Measurements from ENCODE around the gene GPR157.

The GPR157 gene

GRCh38 chr1:9059891-9060744 lies 68.8 kb downstream of the GPR157 start:
- no peak for DNase-seq

DNA sequence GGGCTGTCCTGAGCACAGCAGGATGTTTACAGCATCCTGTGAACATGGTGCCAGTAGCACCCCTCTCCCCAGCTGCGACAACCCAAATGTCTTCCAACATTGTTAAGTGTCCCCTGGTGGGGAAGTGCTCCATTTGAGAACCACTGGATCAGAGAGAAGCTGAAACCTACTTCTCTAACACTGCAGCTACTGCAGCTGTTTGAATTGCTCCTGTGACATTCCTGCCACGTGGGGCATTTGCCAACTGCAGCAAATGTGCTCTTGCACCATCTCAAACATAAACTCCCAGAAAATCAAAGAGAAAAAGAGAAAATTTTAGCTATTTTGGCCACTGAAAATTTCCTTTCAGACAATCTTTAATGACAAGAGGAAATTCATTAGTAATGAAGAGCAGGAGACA lies 70.4 kb downstream of the GPR157 start:
- DNase-seq: no peak

DNA sequence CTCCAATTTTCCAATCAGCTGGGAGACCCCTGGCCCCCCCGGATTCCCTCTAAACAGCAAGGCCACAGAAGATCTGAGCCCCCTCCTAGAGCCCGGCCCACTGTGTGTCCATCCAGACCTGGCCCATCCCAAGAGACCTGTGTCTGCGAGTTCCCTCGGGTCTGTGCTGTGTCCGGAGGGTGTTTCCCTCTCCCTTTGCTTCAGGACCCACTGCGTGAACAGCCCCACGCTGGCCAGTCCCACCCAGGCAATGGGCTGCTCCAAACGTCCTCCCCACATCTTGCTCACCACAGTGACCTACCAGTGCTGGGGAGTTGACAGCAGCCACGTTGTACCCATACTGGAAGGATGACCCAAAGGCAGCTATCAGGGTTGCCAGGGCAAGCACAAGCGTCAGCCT lies 71.1 kb downstream of the GPR157 start:
- no peak for DNase-seq

DNA sequence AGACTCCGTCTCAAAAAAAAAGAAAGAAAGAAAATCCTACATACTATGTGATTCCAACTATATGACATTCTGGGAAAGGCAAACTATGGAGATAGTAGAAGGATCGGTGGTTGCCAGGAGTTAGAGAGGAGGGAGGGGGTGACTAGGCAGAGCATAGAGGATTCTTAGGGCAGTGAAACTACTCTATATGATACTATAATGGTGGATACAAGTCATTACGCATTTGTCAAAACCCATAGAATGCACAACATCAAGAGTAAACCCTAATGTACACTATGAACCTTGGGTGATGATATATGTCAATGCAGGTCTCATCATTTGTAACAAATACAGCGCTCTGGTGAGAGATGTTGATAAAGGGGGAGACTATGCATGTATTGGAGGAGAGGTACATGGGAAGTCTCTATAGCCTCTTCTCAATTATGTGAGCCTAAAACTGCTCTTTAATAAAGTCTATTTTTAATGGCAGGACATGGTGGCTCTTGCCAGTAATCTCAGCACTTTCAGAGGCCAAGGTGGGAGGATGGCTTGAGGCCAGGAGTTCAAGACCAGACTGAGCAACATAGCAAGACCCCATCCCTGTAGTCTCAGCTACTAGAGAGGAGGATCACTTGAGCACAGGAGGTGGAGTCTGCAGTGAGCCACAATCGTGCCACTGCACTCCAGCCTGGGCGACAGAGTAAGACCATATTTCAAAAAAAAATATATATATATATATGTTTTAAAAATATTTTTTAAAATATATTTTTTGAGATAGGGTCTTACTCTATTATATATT lies 76.4 kb downstream of the GPR157 start:
- DNase-seq: no peak

DNA sequence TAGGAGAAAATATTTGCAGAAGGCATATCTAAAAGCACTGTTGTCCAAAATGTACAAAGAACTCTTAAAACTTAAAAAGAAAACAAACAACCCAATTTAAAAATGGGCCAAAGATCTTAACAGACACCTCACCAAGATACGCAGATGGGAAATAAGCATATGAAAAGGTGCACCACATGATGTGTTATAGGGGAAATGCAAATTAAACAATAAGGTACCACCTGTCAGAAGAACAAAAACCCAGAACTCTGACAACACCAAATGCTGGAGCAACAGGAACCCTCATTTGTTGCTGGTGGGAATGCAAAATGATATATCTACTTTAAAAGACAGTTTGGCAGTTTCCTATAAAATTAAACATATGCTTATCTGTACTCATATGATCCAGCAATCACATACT lies 77.5 kb downstream of the GPR157 start:
- no peak for DNase-seq

GRCh38 chr1:9050803-9051202 lies 78.1 kb downstream of the GPR157 start:
- DNase-seq: no peak

Data from CD4-positive, alpha-beta T cell treated with Interferon alpha-2 for 1 hour (primary cell).